Thyroid gland (tissue), 4 donors: Measurements from ENCODE around the gene ZCCHC10.

Experiments
- POLR2A ChIP-seq, 2 donors: fragments of 450-650 bp; IDR thresholded peaks; one replicate each; pipeline ENCODE4 v1.6.1; 2017; ENCODE audit warnings: antibody characterized with exemption in 2 of 2, mild to moderate bottlenecking in 2 of 2, moderate library complexity in 1 of 2
- TF ChIP-seq, protein P1 (sequence below), 6 experiments: fragments of 200-600 bp in 3 of 6; fragments of 450-650 bp in 3 of 6; sonication (generic) in 3 of 6; IDR thresholded peaks; one replicate each; pipeline ENCODE4 v1.5.1; 2016 to 2019; ENCODE audit warnings: antibody characterized with exemption in 6 of 6, mild to moderate bottlenecking in 2 of 6, inconsistent platforms in 1 of 6, moderate library complexity in 1 of 6

DNA sequence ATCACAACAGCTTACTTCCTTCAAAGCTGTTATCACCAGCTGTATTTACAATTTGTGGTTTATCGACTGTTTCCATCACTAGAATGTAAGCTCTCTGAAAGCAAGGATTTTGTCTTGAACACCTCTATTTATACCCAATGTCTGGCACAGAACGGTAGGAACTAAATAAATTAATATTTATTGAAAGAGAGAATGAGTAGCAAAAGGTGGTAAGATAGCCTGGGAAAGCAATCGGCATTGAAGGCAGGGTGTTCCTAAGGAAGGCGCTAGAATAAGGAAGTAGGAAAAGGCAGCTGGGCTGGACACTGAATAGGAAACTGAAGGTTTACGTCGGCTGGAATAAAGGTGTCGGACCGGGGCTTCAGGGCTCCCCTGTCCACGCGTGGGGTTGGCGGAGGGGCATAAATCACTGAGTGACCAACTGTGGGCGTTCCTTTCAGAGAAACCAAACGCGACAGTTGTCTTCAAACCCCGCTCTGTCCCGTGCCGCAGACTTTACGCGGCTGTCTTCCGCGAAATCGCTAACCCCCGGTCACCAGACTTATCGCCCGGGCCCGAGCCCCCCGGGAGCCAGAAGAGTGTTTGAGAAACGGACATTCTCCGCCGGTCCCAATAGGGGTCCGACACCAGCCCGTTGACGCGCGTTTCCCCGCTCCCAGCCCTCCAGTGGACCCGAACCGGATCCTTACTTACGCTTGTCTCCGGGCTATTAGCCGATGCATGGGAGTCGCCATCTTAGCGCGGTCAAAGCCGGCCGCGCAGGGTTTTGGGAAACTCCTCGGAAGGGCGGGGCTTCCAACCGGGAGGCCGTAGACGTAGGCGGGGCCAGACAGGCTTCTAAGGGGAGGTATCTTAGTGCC, at the start of gene ZCCHC10:
- TF ChIP-seq, protein P1, sequence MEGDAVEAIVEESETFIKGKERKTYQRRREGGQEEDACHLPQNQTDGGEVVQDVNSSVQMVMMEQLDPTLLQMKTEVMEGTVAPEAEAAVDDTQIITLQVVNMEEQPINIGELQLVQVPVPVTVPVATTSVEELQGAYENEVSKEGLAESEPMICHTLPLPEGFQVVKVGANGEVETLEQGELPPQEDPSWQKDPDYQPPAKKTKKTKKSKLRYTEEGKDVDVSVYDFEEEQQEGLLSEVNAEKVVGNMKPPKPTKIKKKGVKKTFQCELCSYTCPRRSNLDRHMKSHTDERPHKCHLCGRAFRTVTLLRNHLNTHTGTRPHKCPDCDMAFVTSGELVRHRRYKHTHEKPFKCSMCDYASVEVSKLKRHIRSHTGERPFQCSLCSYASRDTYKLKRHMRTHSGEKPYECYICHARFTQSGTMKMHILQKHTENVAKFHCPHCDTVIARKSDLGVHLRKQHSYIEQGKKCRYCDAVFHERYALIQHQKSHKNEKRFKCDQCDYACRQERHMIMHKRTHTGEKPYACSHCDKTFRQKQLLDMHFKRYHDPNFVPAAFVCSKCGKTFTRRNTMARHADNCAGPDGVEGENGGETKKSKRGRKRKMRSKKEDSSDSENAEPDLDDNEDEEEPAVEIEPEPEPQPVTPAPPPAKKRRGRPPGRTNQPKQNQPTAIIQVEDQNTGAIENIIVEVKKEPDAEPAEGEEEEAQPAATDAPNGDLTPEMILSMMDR (IDR thresholded peaks at IDR 0.05), result no peak
- TF ChIP-seq POLR2A (IDR thresholded peaks at IDR 0.05), result peak in 1 of 2 donors; percentile 82
